Thymus (tissue), 11 donors: ENCODE results near the gene CDH23. TPM values are rescaled to one million over a fixed set of nuclear protein-coding genes. Genes with fewer than 3 reads are reported as not detected.
A peak's percentile ranks its signal among the peaks of the same experiment; 100 is the strongest.
"Not testable (repeated sequence)": the region's sequence is repeated elsewhere in the genome, so short reads cannot be mapped to it uniquely, and the experiment has no call there.

Experiments used
- DNase-seq, 9 donors: peaks; one replicate each; pipeline ENCODE4 v3.0.0-alpha.2; 2013; ENCODE audit warnings: low spot score in 9 of 9, low read depth in 6 of 9, missing footprints in 1 of 9
- H3K27ac ChIP-seq, 2 donors: one replicate each; pipeline ENCODE4 v1.5.1; 2013; ENCODE audit warnings: control low read depth in 1 of 2, low read depth in 1 of 2, low read length in 1 of 2, mild to moderate bottlenecking in 1 of 2, moderate library complexity in 1 of 2
- H3K27me3 ChIP-seq, 2 donors: one replicate each; pipeline ENCODE4 v1.5.1; 2013; ENCODE audit warnings: low read length in 1 of 2; ENCODE audit not compliant: control insufficient read depth in 2 of 2, insufficient read depth in 1 of 2
- H3K36me3 ChIP-seq, 2 donors: one replicate each; pipeline ENCODE4 v1.5.1; 2013; ENCODE audit warnings: low read length in 1 of 2, mild to moderate bottlenecking in 1 of 2, moderate library complexity in 1 of 2; ENCODE audit not compliant: control insufficient read depth in 2 of 2, insufficient read depth in 2 of 2
- H3K4me1 ChIP-seq, 2 donors: one replicate each; pipeline ENCODE4 v1.5.1; 2013; ENCODE audit warnings: low read length in 2 of 2; ENCODE audit not compliant: control insufficient read depth in 2 of 2, insufficient read depth in 2 of 2
- H3K4me3 ChIP-seq, 2 donors: one replicate each; pipeline ENCODE4 v1.5.1; 2013; ENCODE audit warnings: low read length in 2 of 2, control low read depth in 1 of 2, mild to moderate bottlenecking in 1 of 2
- H3K9me3 ChIP-seq, 2 donors: one replicate each; pipeline ENCODE4 v1.5.1; 2013; ENCODE audit warnings: low read length in 1 of 2, mild to moderate bottlenecking in 1 of 2; ENCODE audit not compliant: control insufficient read depth in 2 of 2, insufficient read depth in 1 of 2
- WGBS: extraction: QIAGEN DNeasy Blood & Tissue Kit; methylation state at CpG from one replicate; pipeline ENCODE4 v1.1.7; 2013; 5-methylcytosine and 5-hydroxymethylcytosine counted together
- polyA plus RNA-seq: library from polyadenylated mRNA; stranded (reverse); fragments of 200-250 nt; gene quantifications from one replicate; pipeline ENCODE4 v1.2.3, GENCODE V29; 2013
- total RNA-seq: library from RNA; stranded (reverse); fragments of 120-200 nt; gene quantifications from one replicate; pipeline ENCODE4 v1.2.4, GENCODE V29; 2013
- donor health status: healthy.

The CDH23 gene
- total and polyA plus RNA-seq, 2 donors = 9.1 TPM

- Histone ChIP-seq H3K4me3 (peak overlapping the region; percentile 97 to 100), H3K4me1 (peaks cover 47 to 63% of the 10 kb centered on the region in 2 donors), H3K27me3 (no peaks in the 10 kb centered on the region), H3K27ac (peak overlapping the region; percentile 89 to 93), H3K36me3 (no peaks in the 10 kb centered on the region), H3K9me3 (peaks cover 0 to 5% of the 10 kb centered on the region in 2 donors)
- DNase-seq = no peak
- 2% methylated on average over 13 of the region's 13 CpGs for WGBS
Measured at GRCh38 chr10:71850021-71850742, 453.5 kb downstream of the CDH23 start.

- WGBS = under 1% methylated on average over 49 of the region's 49 CpGs
- peaks cover 39 to 56% of the 10 kb centered on the region in 2 donors for H3K4me1 ChIP-seq
- H3K4me3 ChIP-seq = peak within 1 kb of the TSS; percentile 97 to 100
- peak within 1 kb of the TSS; percentile 89 to 93 for H3K27ac ChIP-seq
- no peaks in the 10 kb centered on the region for H3K27me3 ChIP-seq
- H3K36me3 ChIP-seq = no peaks in the 10 kb centered on the region
- H3K9me3 ChIP-seq = peaks cover 0 to 5% of the 10 kb centered on the region in 2 donors
- DNase-seq = peak; percentile 95 to 99 (median 97)
Measured at GRCh38 chr10:71850743-71851464, 454.2 kb downstream of the CDH23 start, which contains the start of gene PSAP. Gene PSAP, minus strand, starts transcription at chr10:71851251. Its CDS starts 30 bp downstream, at chr10:71851221.

- not testable (repeated sequence) for H3K36me3 ChIP-seq
- WGBS = 68% methylated on average over 20 of the region's 20 CpGs
- H3K27ac ChIP-seq = peak overlapping the region; percentile 66 to 89
Measured at GRCh38 chr10:71851465-71852095, 454.9 kb downstream of the CDH23 start.

GRCh38 chr10:71852355-71852937, 455.7 kb downstream of the CDH23 start:
- peaks cover 0 to 5% of the 10 kb centered on the region in 2 donors for H3K9me3 ChIP-seq
- H3K4me3 ChIP-seq = no peak overlapping the region
- H3K27me3 ChIP-seq = no peaks in the 10 kb centered on the region
- no peaks in the 10 kb centered on the region for H3K36me3 ChIP-seq
- H3K4me1 ChIP-seq = peaks cover 26 to 40% of the 10 kb centered on the region in 2 donors
- H3K27ac ChIP-seq = peak overlapping the region; percentile 33 to 37
- DNase-seq = no peak
- WGBS = 76% methylated on average over 11 of the region's 11 CpGs

More at GRCh38 chr10:71851465-71852095, 454.9 kb downstream of the CDH23 start:
- H3K4me1 ChIP-seq = peaks cover 35 to 49% of the 10 kb centered on the region in 2 donors
- not testable (repeated sequence) for DNase-seq, H3K27me3 ChIP-seq, H3K9me3 ChIP-seq
- peak overlapping the region; percentile 97 to 100 for H3K4me3 ChIP-seq

- Histone ChIP-seq H3K4me1 (peaks cover 25 to 37% of the 10 kb centered on the region in 2 donors), H3K4me3 (no peak overlapping the region), H3K27me3 (no peaks in the 10 kb centered on the region), H3K9me3 (peaks cover 0 to 11% of the 10 kb centered on the region in 2 donors), H3K36me3 (no peaks in the 10 kb centered on the region), H3K27ac (no peak overlapping the region)
- DNase-seq = no peak
- WGBS = 93% methylated on average over 5 of the region's 5 CpGs
Measured at GRCh38 chr10:71854031-71854430, 457.3 kb downstream of the CDH23 start.

GRCh38 chr10:71856619-71857018, 459.9 kb downstream of the CDH23 start:
- no peak overlapping the region for H3K4me3 ChIP-seq
- DNase-seq = no peak
- no peaks in the 10 kb centered on the region for H3K27me3 ChIP-seq
- no peaks in the 10 kb centered on the region for H3K36me3 ChIP-seq
- H3K27ac ChIP-seq = no peak overlapping the region
- peaks cover 32 to 50% of the 10 kb centered on the region in 2 donors for H3K4me1 ChIP-seq
- 96% methylated on average over 4 of the region's 4 CpGs for WGBS
- peaks cover 0 to 7% of the 10 kb centered on the region in 2 donors for H3K9me3 ChIP-seq

- peak overlapping the region in 1 of 2 donors; percentile 17 for H3K27ac ChIP-seq
- peaks cover 25 to 36% of the 10 kb centered on the region in 2 donors for H3K4me1 ChIP-seq
- peaks cover 0 to 6% of the 10 kb centered on the region in 2 donors for H3K9me3 ChIP-seq
- 88% methylated on average over 12 of the region's 12 CpGs for WGBS
- no peak for DNase-seq
- H3K36me3 ChIP-seq = no peaks in the 10 kb centered on the region
- no peak overlapping the region for H3K4me3 ChIP-seq
- no peaks in the 10 kb centered on the region for H3K27me3 ChIP-seq
Measured at GRCh38 chr10:71857934-71858890, 461.5 kb downstream of the CDH23 start.
